CD4-positive, alpha-beta T cell treated with Interleukin-12 subunit alpha and Interleukin-12 subunit beta, for 1 hour (primary cell): ENCODE data around the gene SLC2A10.

Experiments
- DNase-seq: peaks from one replicate; pipeline ENCODE4 v3.0.0-alpha.2; 2020

Gene SLC2A10

GRCh38 chr20:46739431-46740213 lies 30.2 kb downstream of the SLC2A10 start:
- DNase-seq, result no peak

- DNase-seq, result no peak
Measured at GRCh38 chr20:46740214-46740609, 30.8 kb downstream of the SLC2A10 start.

GRCh38 chr20:46741924-46742668 lies 32.6 kb downstream of the SLC2A10 start:
- no peak for DNase-seq

- DNase-seq, result no peak
Measured at GRCh38 chr20:46742669-46743045, 33.2 kb downstream of the SLC2A10 start.

GRCh38 chr20:46743088-46743487 lies 33.6 kb downstream of the SLC2A10 start:
- DNase-seq, result no peak

- no peak for DNase-seq
Measured at GRCh38 chr20:46746956-46747526, 37.6 kb downstream of the SLC2A10 start.

- no peak for DNase-seq
Measured at GRCh38 chr20:46749147-46749546, 39.7 kb downstream of the SLC2A10 start.

GRCh38 chr20:46751856-46752255 lies 42.4 kb downstream of the SLC2A10 start:
- DNase-seq, result no peak

- DNase-seq, result peak; percentile 39
Measured at GRCh38 chr20:46752728-46753127, 43.3 kb downstream of the SLC2A10 start.

- DNase-seq, result no peak
Measured at GRCh38 chr20:46755483-46756413, 46.3 kb downstream of the SLC2A10 start.

GRCh38 chr20:46756419-46756818 lies 47.0 kb downstream of the SLC2A10 start:
- no peak for DNase-seq

GRCh38 chr20:46757135-46757534 lies 47.7 kb downstream of the SLC2A10 start:
- DNase-seq, result no peak

GRCh38 chr20:46757754-46758678 lies 48.6 kb downstream of the SLC2A10 start:
- peak; percentile 57 for DNase-seq

- no peak for DNase-seq
Measured at GRCh38 chr20:46758929-46759669, 49.6 kb downstream of the SLC2A10 start.

- DNase-seq, result no peak
Measured at GRCh38 chr20:46761566-46761965, 52.1 kb downstream of the SLC2A10 start.

- DNase-seq, result no peak
Measured at GRCh38 chr20:46764068-46764467, 54.6 kb downstream of the SLC2A10 start.

GRCh38 chr20:46765506-46766120 lies 56.2 kb downstream of the SLC2A10 start:
- DNase-seq, result no peak

- DNase-seq, result peak; percentile 14
Measured at GRCh38 chr20:46767127-46767761, 57.8 kb downstream of the SLC2A10 start.

- no peak for DNase-seq
Measured at GRCh38 chr20:46770330-46771194, 61.1 kb downstream of the SLC2A10 start.
